IPS DF 4.7 (cell line): ENCODE measurements around the gene HIVEP3.

Experiments used
- DNase-seq: peaks from one replicate; pipeline ENCODE4 v3.0.0-alpha.2; 2013; ENCODE audit warnings: low spot score; ENCODE audit errors: extremely low read depth

Gene HIVEP3

DNA sequence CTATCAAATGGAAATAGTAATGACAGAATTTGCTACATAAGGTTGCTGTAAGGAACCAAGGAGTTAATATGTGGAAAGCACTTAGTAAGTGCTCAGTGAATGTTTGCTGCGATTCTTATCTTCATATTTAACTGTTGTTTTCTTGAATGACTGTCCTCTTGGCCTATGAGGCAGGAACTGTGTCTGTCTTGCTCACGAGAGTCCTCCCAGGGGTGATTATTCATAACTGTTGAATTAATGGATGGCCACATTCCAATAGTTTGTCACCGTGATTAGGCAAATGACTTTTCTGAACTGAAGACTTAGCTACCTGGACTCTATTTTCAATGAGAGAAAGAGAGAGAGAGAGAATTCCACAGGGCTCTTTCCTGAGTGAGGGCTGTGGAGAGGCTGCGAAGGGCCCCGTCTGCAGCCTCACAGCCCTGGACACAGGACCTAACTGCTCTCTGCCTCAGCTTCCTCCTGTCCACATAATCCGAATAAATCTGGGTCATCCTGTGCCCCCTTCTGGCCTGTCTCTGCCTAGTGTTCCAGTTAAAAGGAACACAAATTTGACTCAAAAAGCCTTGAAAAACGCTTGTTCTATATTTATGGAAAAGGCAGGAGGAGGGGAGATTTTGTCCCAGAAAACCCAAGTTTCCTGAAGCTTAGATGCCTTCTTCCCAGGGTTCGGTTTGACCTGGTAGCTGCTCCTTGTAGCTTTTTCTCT is 442.7 kb downstream of the HIVEP3 start:
- DNase-seq, result no peak

DNA sequence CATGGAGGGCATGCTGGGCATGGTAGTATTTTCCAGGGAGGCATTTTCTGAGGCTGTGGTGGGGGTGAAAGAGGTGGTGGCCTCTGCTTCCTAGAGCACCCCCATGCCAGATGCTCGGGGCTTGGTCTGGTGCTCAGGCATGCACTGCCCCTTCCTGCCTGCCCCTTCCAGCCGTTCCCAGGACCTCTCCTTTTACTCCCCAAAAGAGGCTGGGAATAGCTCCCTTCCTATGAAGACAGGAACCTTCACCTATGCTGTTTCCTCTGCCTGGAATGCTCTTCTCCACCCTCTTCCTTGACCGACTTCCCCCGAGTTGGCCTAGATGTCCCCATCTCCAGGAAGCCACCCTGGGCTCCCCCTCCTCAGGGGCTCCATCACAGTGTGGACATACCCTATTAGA is 443.4 kb downstream of the HIVEP3 start:
- DNase-seq, result no peak

DNA sequence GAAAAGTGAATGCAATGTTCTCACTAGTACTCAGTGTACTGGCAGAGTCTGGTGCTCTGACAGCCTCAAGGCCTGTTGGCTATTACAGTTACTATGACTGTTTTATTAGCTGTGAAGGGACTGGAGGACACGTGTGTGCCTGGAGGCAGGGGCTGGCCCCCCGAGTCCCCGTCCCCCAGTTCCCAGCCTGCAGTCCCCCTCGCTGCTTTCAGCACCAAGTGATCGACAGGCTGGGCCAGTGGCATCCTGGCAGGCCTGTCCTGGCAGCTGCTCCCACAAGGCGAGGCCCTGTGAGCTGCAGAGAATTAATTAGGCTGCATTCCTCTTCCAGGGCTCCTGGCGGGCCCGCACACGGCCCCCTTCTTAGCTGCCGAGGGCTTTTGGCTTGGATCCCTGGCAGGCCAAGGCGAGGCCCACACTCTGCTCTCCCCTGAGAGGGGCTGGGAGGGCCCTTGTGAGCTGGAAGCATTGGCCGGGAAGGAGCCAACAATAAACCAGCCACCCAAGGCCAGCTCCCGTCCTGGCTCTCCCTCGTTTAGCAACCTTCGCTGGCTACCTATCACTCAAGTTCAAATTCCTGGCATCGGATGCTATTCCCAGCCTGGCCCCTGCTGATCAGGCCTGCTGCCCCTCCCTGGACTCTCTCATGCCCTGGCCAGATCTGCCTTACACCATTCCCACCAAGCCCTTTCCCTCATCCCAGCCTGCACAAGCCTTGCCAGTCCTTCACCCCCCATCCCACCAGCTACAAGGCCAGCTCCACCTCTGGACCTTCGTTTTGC is 444.0 kb downstream of the HIVEP3 start:
- no peak for DNase-seq

DNA sequence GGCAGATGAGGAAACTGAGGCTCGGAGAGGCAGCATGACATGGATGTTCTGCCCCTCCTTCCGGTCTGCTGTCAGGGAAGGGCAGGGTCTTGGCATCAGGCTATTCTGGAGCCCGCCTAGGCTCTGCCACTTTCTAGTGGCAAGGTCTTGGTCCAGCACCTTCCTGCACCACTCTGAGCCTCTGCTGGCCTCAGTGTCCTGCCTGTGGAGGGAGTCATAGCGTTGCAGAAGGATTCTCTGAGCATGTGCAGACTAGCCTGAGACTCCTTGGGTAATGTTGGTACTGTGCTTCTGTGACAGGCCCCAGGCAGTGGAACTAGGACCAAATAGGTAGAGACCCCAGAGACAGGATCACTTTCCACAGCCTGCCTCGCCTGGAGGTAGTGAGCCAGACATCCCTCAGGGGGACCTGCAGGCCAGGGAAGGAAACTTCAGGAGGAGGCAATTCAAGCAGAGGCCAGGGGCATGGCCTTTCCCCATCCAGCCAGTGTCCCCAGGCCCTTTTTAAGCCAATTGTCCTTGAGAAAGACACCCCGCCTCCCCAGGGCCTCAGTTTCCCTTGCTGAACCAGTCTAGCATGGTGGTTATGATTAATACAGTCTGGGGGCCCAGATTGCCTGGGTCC is 444.9 kb downstream of the HIVEP3 start:
- no peak for DNase-seq

GRCh38 chr1:41471658-41472057 is 447.1 kb downstream of the HIVEP3 start:
- DNase-seq, result no peak

- no peak for DNase-seq
Measured at GRCh38 chr1:41469706-41470105, 449.0 kb downstream of the HIVEP3 start.

DNA sequence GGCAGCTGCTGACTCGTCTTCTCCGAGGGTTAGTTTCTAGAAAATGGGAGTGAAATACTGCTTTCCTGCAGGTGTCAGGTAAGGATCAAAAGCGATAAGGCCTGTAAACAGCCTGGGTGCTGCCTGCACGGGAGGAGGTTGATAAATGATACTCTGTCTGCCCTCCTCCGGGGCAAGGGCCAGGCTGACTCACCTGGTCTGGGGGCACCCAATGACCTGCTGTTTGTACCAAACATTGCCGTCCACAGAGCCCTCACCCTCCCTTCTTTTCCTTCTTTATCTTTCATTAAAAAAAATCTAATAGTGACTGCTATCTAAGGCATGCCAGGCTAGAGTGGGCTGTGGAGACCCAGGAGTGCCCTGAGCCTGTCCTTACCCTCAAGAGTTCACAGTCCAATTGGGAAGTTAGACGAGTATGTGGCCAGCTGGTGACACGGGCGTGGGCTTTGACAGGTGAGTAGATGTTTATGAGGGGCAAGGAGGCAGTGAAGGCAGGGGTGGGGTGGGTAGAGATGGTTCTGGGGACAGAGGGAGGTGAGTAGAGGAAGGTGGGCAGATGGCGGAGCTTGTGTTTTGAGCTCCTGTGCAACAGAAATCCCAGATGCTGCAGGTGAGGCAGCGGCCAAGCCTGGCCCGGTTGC is 450.5 kb downstream of the HIVEP3 start:
- no peak for DNase-seq

DNA sequence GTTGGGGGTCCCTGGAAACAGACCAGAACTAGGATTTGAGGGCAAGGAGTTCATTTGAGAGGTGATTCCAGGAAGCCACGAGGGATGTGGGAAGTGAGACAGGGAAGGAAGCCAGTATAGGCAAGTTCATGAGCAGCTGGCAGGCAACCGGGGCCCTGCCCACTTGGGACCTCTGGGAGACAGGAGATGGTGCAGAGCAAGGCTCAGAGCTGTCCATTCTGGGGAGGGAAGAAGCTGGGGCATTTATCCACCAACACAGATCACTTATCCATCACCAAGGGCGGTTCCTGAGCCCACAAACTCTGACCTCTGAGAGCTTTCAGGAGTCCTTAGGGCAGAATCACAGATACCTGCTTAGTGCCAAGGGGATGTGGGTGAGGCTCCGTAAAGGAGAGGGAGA is 451.0 kb downstream of the HIVEP3 start:
- no peak for DNase-seq

GRCh38 chr1:41466146-41466545 is 452.6 kb downstream of the HIVEP3 start:
- no peak for DNase-seq

- DNase-seq, result no peak
Measured at GRCh38 chr1:41465741-41466140, 453.0 kb downstream of the HIVEP3 start.

GRCh38 chr1:41464885-41465284 is 453.8 kb downstream of the HIVEP3 start:
- DNase-seq, result no peak

DNA sequence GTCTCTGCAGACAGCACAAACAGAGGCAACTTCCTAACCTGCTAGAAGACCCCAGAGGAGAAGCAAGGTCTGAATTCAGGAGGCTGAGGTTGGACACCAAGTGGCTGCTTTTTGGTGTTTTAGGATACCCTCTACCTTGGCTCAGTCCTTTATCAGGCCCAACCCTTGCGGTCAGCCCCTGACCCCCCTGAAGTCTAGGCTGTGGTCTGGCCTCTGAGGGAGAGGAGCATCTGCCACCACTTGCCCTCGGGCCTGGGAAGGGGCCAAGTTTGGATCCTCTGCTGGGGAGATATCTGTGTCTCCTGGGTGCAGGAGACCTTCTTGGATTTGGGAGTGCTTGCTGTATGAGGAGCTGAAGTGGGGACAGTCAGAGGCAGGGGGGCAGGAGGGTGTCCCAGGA is 455.2 kb downstream of the HIVEP3 start:
- no peak for DNase-seq

- DNase-seq, result no peak
Measured at GRCh38 chr1:41462680-41463004, 456.1 kb downstream of the HIVEP3 start.

- DNase-seq, result no peak
Measured at GRCh38 chr1:41461790-41462679, 456.7 kb downstream of the HIVEP3 start.

- DNase-seq, result no peak
Measured at GRCh38 chr1:41456847-41457540, 461.7 kb downstream of the HIVEP3 start.
